ENCODE measurements around the gene PLXNA1.

PLXNA1 gene

GRCh38 chr3:126956361-126956760 is 26.6 kb upstream of the PLXNA1 start:
- Histone ChIP-seq H3K27ac (ENCODE audit: low read length) (no peak overlapping the region), H3K4me3 (ENCODE audit: low read length) (no peak overlapping the region), H3K9me2 (replicated peaks; ENCODE audit: insufficient read depth, low read length) (no peaks in the 10 kb centered on the region), H3K9ac (ENCODE audit: low read length) (no peak overlapping the region), H3K79me2 (ENCODE audit: low read length) (no peaks in the 10 kb centered on the region), H3K27me3 (replicated peaks; ENCODE audit: insufficient read depth, low read length) (no peaks in the 10 kb centered on the region), H2AFZ (ENCODE audit: low read length) (no peak overlapping the region), H4K20me1 (ENCODE audit: insufficient read depth, low read length) (no peaks in the 10 kb centered on the region), H3F3A (ENCODE audit: insufficient read depth, low read length) (no peaks in the 10 kb centered on the region), H3K4me2 (ENCODE audit: low read depth, low read length) (no peak overlapping the region), H3K36me3 (replicated peaks; ENCODE audit: insufficient read depth, low read length) (no peaks in the 10 kb centered on the region), H3K9me3 (replicated peaks; ENCODE audit: insufficient read depth, low read length) (no peaks in the 10 kb centered on the region), H3K4me1 (ENCODE audit: low read length) (no peaks in the 10 kb centered on the region)
- no peak for TF ChIP-seq EZH2 (optimal IDR thresholded peaks at IDR 0.05; ENCODE audit: low read depth, low read length)
- no peak for TF ChIP-seq EZH2phosphoT487 (IDR thresholded peaks at IDR 0.05; ENCODE audit: low read length)
- TF ChIP-seq CTCF (IDR thresholded peaks at IDR 0.05; ENCODE audit: low read length): no peak
- DNase-seq: no peak

GRCh38 chr3:126956866-126957650 is 25.9 kb upstream of the PLXNA1 start:
- no peaks in the 10 kb centered on the region for H3K9me2 ChIP-seq (replicated peaks; ENCODE audit: insufficient read depth, low read length)
- H2AFZ ChIP-seq (ENCODE audit: low read length): no peak overlapping the region
- H3K27ac ChIP-seq (ENCODE audit: low read length): no peak overlapping the region
- no peaks in the 10 kb centered on the region for H4K20me1 ChIP-seq (ENCODE audit: insufficient read depth, low read length)
- H3F3A ChIP-seq (ENCODE audit: insufficient read depth, low read length): no peaks in the 10 kb centered on the region
- H3K4me1 ChIP-seq (ENCODE audit: low read length): no peaks in the 10 kb centered on the region
- no peaks in the 10 kb centered on the region for H3K9me3 ChIP-seq (replicated peaks; ENCODE audit: insufficient read depth, low read length)
- no peak overlapping the region for H3K9ac ChIP-seq (ENCODE audit: low read length)
- H3K4me3 ChIP-seq (ENCODE audit: low read length): no peak overlapping the region
- no peak for TF ChIP-seq EZH2 (optimal IDR thresholded peaks at IDR 0.05; ENCODE audit: low read depth, low read length)
- TF ChIP-seq CTCF (IDR thresholded peaks at IDR 0.05; ENCODE audit: low read length): no peak
- no peak for TF ChIP-seq EZH2phosphoT487 (IDR thresholded peaks at IDR 0.05; ENCODE audit: low read length)
- DNase-seq: no peak
- H3K36me3 ChIP-seq (replicated peaks; ENCODE audit: insufficient read depth, low read length): no peaks in the 10 kb centered on the region
- H3K27me3 ChIP-seq (replicated peaks; ENCODE audit: insufficient read depth, low read length): no peaks in the 10 kb centered on the region
- H3K4me2 ChIP-seq (ENCODE audit: low read depth, low read length): no peak overlapping the region
- H3K79me2 ChIP-seq (ENCODE audit: low read length): no peaks in the 10 kb centered on the region

- H3K4me2 ChIP-seq (ENCODE audit: low read depth, low read length): no peak overlapping the region
- TF ChIP-seq EZH2 (optimal IDR thresholded peaks at IDR 0.05; ENCODE audit: low read depth, low read length) (no peak), CTCF (IDR thresholded peaks at IDR 0.05; ENCODE audit: low read length) (no peak), EZH2phosphoT487 (IDR thresholded peaks at IDR 0.05; ENCODE audit: low read length) (no peak)
- no peaks in the 10 kb centered on the region for H3K27me3 ChIP-seq (replicated peaks; ENCODE audit: insufficient read depth, low read length)
- no peak overlapping the region for H2AFZ ChIP-seq (ENCODE audit: low read length)
- no peak overlapping the region for H3K27ac ChIP-seq (ENCODE audit: low read length)
- no peak for DNase-seq
- H4K20me1 ChIP-seq (ENCODE audit: insufficient read depth, low read length): no peaks in the 10 kb centered on the region
- no peaks in the 10 kb centered on the region for H3F3A ChIP-seq (ENCODE audit: insufficient read depth, low read length)
- no peaks in the 10 kb centered on the region for H3K36me3 ChIP-seq (replicated peaks; ENCODE audit: insufficient read depth, low read length)
- no peaks in the 10 kb centered on the region for H3K4me1 ChIP-seq (ENCODE audit: low read length)
- H3K79me2 ChIP-seq (ENCODE audit: low read length): no peaks in the 10 kb centered on the region
- no peaks in the 10 kb centered on the region for H3K9me3 ChIP-seq (replicated peaks; ENCODE audit: insufficient read depth, low read length)
- H3K9me2 ChIP-seq (replicated peaks; ENCODE audit: insufficient read depth, low read length): no peaks in the 10 kb centered on the region
- H3K9ac ChIP-seq (ENCODE audit: low read length): no peak overlapping the region
- no peak overlapping the region for H3K4me3 ChIP-seq (ENCODE audit: low read length)
Observed at GRCh38 chr3:126957776-126958637, 24.9 kb upstream of the PLXNA1 start.

Data from MM.1S (cell line).